NOMO-1 treated with DMSO at 0.1 percent for 48 hours (cell line): Measurements from ENCODE around the gene DPP10.

ENCODE experiments used
- DNase-seq: peaks from one replicate; lab custom pipeline; 2025; ENCODE audit not compliant: unreplicated experiment; lab: John Stamatoyannopoulos, UW

The DPP10 gene

GRCh38 chr2:115201386-115201785 is 758.9 kb downstream of the DPP10 start:
- no peak for DNase-seq

GRCh38 chr2:115208493-115209164 is 766.2 kb downstream of the DPP10 start:
- no peak for DNase-seq

- no peak for DNase-seq
These were observed 771.6 kb downstream of the DPP10 start for GRCh38 chr2:115214050-115214449.

GRCh38 chr2:115219296-115219695 is 776.9 kb downstream of the DPP10 start:
- no peak for DNase-seq

GRCh38 chr2:115234186-115234585 is 791.7 kb downstream of the DPP10 start:
- DNase-seq = no peak

GRCh38 chr2:115234737-115235136 is 792.3 kb downstream of the DPP10 start:
- no peak for DNase-seq

- DNase-seq = no peak
These were observed 805.6 kb downstream of the DPP10 start for GRCh38 chr2:115248066-115248465.

- DNase-seq = no peak
These were observed 834.9 kb downstream of the DPP10 start for GRCh38 chr2:115277366-115277765.

GRCh38 chr2:115285416-115285815 is 843.0 kb downstream of the DPP10 start:
- DNase-seq = no peak

- DNase-seq = no peak
These were observed 848.0 kb downstream of the DPP10 start for GRCh38 chr2:115290478-115290877.

- no peak for DNase-seq
These were observed 850.3 kb downstream of the DPP10 start for GRCh38 chr2:115292742-115293141.

GRCh38 chr2:115294999-115295398 is 852.6 kb downstream of the DPP10 start:
- DNase-seq = no peak

- DNase-seq = no peak
These were observed 854.6 kb downstream of the DPP10 start for GRCh38 chr2:115297056-115297455.

GRCh38 chr2:115299199-115299598 is 856.8 kb downstream of the DPP10 start:
- no peak for DNase-seq

- no peak for DNase-seq
These were observed 863.3 kb downstream of the DPP10 start for GRCh38 chr2:115305712-115306111.

- no peak for DNase-seq
These were observed 871.7 kb downstream of the DPP10 start for GRCh38 chr2:115314119-115314518.

GRCh38 chr2:115327061-115327460 is 884.6 kb downstream of the DPP10 start:
- DNase-seq = no peak

GRCh38 chr2:115359550-115359949 is 917.1 kb downstream of the DPP10 start:
- no peak for DNase-seq

GRCh38 chr2:115364093-115364492 is 921.7 kb downstream of the DPP10 start:
- DNase-seq = no peak

GRCh38 chr2:115369400-115369799 is 927.0 kb downstream of the DPP10 start:
- no peak for DNase-seq

- no peak for DNase-seq
These were observed 932.5 kb downstream of the DPP10 start for GRCh38 chr2:115374981-115375380.

GRCh38 chr2:115384399-115384798 is 942.0 kb downstream of the DPP10 start:
- no peak for DNase-seq

- no peak for DNase-seq
These were observed 944.0 kb downstream of the DPP10 start for GRCh38 chr2:115386465-115386864.
